ENCODE data around the gene NUCB1. TPM values are rescaled to one million over a fixed set of nuclear protein-coding genes. Genes with fewer than 3 reads are reported as not detected.
"Not testable (repeated sequence)": the region's sequence is repeated elsewhere in the genome, so short reads cannot be mapped to it uniquely, and the experiment has no call there.

The NUCB1 gene
- polyA plus RNA-seq, 3 donors from 2014 or later: 76.7 to 219 (median 89.7) TPM

- peak overlapping the region; percentile 87 to 99 (median 96) for H3K27ac Mint-ChIP-seq
- no peaks in the 10 kb centered on the region for H3K9me3 Mint-ChIP-seq
- no peak for DNase-seq
- peaks cover 4 to 10% (median 4%) of the 10 kb centered on the region in 3 donors for H3K36me3 Mint-ChIP-seq
- peak overlapping the region; percentile 90 to 98 (median 91) for H3K4me3 Mint-ChIP-seq
- peaks cover 2 to 5% (median 4%) of the 10 kb centered on the region in 3 donors for H3K27me3 Mint-ChIP-seq (ENCODE audit: low read depth in 3 of 3)
- peaks cover 27 to 34% of the 10 kb centered on the region in 2 donors for H3K4me1 Mint-ChIP-seq
These were observed 630 bp downstream of the NUCB1 start for GRCh38 chr19:48900477-48901406.

GRCh38 chr19:48902291-48902690, 2.2 kb downstream of the NUCB1 start:
- not testable (repeated sequence) for DNase-seq; H3K9me3 Mint-ChIP-seq; H3K27me3 Mint-ChIP-seq (ENCODE audit: low read depth in 3 of 3); H3K27ac Mint-ChIP-seq
- Mint-ChIP-seq H3K4me1 (peaks cover 27 to 34% of the 10 kb centered on the region in 2 donors), H3K36me3 (peaks cover 7 to 16% (median 8%) of the 10 kb centered on the region in 3 donors), H3K4me3 (peak overlapping the region in 1 of 5 donors; percentile 38)

DNA sequence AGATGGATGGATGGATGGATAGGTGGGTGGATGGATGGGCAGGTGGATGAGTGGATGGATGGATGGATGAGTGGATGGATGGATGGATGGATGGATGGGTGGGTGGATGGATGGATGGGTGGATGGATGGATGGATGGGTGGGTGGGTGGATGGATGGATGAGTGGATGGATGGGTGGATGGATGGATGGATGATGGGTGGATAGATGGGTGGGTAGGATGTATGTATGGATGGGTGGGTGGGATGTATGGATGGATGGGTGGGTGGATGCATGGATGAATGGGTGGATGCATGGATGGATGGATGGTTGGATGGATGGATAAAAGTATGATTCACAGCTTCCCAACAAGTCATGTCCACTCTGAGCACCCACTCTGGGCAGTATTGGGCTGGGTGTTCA, 3.7 kb downstream of the NUCB1 start:
- DNase-seq; H3K4me3 Mint-ChIP-seq; H3K9me3 Mint-ChIP-seq; H3K27ac Mint-ChIP-seq; H3K27me3 Mint-ChIP-seq (ENCODE audit: low read depth in 3 of 3): not testable (repeated sequence)
- peaks cover 7 to 25% (median 8%) of the 10 kb centered on the region in 3 donors for H3K36me3 Mint-ChIP-seq
- H3K4me1 Mint-ChIP-seq: peaks cover 27 to 34% of the 10 kb centered on the region in 2 donors

GRCh38 chr19:48905664-48906063, 5.6 kb downstream of the NUCB1 start:
- no peak overlapping the region for H3K4me3 Mint-ChIP-seq
- H3K27me3 Mint-ChIP-seq (ENCODE audit: low read depth in 3 of 3): peaks cover 0 to 1% (median 0%) of the 10 kb centered on the region in 3 donors
- no peak for DNase-seq
- peaks cover 7 to 27% (median 10%) of the 10 kb centered on the region in 3 donors for H3K36me3 Mint-ChIP-seq
- peaks cover 14 to 20% of the 10 kb centered on the region in 2 donors for H3K4me1 Mint-ChIP-seq
- no peak overlapping the region for H3K27ac Mint-ChIP-seq
- H3K9me3 Mint-ChIP-seq: no peaks in the 10 kb centered on the region

- DNase-seq: no peak
- Mint-ChIP-seq H3K4me1 (peaks cover 7 to 14% of the 10 kb centered on the region in 2 donors), H3K4me3 (no peak overlapping the region)
These were observed 6.2 kb downstream of the NUCB1 start for GRCh38 chr19:48906324-48906723.

GRCh38 chr19:48907671-48908070, 7.6 kb downstream of the NUCB1 start:
- H3K36me3 Mint-ChIP-seq: peaks cover 10 to 35% (median 18%) of the 10 kb centered on the region in 3 donors
- H3K4me1 Mint-ChIP-seq: peaks cover under 1 to 2% of the 10 kb centered on the region in 2 donors
- DNase-seq: no peak
- no peak overlapping the region for H3K27ac Mint-ChIP-seq
- H3K9me3 Mint-ChIP-seq: no peaks in the 10 kb centered on the region
- peaks cover 0 to 2% (median 0%) of the 10 kb centered on the region in 3 donors for H3K27me3 Mint-ChIP-seq (ENCODE audit: low read depth in 3 of 3)
- no peak overlapping the region for H3K4me3 Mint-ChIP-seq

More at GRCh38 chr19:48906324-48906723, 6.2 kb downstream of the NUCB1 start:
- H3K27ac Mint-ChIP-seq: no peak overlapping the region
- H3K36me3 Mint-ChIP-seq: peaks cover 4 to 31% (median 13%) of the 10 kb centered on the region in 3 donors
- peaks cover 0 to 1% (median 0%) of the 10 kb centered on the region in 3 donors for H3K27me3 Mint-ChIP-seq (ENCODE audit: low read depth in 3 of 3)
- H3K9me3 Mint-ChIP-seq: no peaks in the 10 kb centered on the region

DNA sequence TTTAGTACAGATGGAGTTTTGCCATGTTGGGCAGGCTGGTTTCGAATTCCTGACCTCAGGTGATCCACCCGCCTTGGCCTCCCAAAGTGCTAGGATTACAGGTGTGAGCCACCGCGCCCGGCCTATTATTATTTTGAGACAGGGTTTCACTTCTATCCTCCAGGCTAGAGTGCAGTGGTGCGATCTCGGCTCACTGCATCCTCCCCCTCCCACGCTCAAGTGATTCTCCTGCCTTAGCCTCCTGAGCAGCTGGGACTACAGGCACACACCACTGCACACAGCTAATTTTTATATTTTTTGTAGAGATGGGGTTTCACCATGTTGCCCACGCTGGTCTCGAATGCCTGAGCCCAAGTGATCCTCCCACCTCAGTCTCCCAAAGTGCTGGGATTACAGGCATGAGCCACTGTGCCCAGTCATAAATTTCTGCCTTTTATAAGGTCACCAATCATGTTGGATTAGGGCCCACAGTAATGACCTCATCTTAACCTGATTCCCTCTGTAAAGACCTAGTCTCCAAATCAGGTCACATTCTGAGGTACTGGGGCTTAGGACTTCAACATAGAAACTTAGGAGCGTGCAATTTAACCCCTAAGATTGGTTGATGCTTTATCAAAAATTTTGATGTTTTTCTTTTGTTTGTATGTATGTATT, 9.4 kb downstream of the NUCB1 start:
- not testable (repeated sequence) for H3K4me3 Mint-ChIP-seq

GRCh38 chr19:48910803-48911202, 10.7 kb downstream of the NUCB1 start:
- Mint-ChIP-seq H3K27me3 (ENCODE audit: low read depth in 3 of 3) (peaks cover 0 to 2% (median 0%) of the 10 kb centered on the region in 3 donors), H3K4me3 (no peak overlapping the region), H3K9me3 (no peaks in the 10 kb centered on the region), H3K27ac (no peak overlapping the region), H3K36me3 (peaks cover 24 to 45% (median 25%) of the 10 kb centered on the region in 3 donors), H3K4me1 (no peaks in the 10 kb centered on the region)
- no peak for DNase-seq

More for the DNA sequence above, 9.4 kb downstream of the NUCB1 start:
- H3K27ac Mint-ChIP-seq; DNase-seq; H3K27me3 Mint-ChIP-seq (ENCODE audit: low read depth in 3 of 3); H3K4me1 Mint-ChIP-seq; H3K9me3 Mint-ChIP-seq: not testable (repeated sequence)
- H3K36me3 Mint-ChIP-seq: peaks cover 22 to 43% (median 29%) of the 10 kb centered on the region in 3 donors

DNA sequence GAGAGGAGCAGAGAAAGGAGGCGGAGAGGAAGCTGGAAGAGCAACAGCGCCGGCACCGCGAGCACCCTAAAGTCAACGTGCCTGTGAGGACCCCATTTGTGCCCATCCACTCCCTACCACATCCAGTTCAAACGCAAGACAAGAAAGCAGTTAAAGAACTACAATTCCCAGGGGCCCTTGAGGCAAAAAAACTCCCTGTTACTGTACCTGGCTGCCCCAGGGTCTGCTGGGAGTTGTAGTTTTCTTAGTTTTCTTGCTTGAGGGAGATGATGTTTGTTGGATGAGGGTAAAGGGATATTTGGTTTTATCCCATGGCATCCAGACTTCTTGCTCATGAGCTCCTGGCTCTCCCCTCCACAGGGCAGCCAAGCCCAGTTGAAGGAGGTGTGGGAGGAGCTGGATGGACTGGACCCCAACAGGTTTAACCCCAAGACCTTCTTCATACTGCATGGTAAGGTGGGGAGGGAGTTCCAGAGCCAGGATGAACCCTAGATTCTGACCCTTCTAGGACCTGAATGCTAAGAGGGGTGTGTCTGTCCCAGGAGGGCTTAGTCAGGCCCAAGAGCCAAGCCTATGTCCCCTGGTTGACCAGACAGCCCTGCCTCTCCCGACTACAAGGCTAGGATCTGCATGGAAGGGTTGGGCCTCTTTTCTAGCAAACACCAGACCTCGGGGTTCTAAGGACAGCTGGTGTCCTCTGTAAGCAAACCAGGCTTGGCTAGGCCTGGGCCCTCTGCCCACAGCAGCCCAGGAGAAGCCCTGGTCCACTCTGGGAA, 13.2 kb downstream of the NUCB1 start:
- H3K4me3 Mint-ChIP-seq: no peak overlapping the region
- peaks cover 21 to 38% (median 23%) of the 10 kb centered on the region in 3 donors for H3K36me3 Mint-ChIP-seq
- H3K27me3 Mint-ChIP-seq (ENCODE audit: low read depth in 3 of 3): peaks cover 0 to 2% (median 0%) of the 10 kb centered on the region in 3 donors
- H3K4me1 Mint-ChIP-seq: no peaks in the 10 kb centered on the region
- H3K9me3 Mint-ChIP-seq: no peaks in the 10 kb centered on the region
- peak overlapping the region in 1 of 6 donors; percentile 40 for H3K27ac Mint-ChIP-seq
- peak in 2 of 3 donors; percentile 7 to 20 for DNase-seq

- Mint-ChIP-seq H3K27me3 (ENCODE audit: low read depth in 3 of 3) (peaks cover 0 to 3% (median 0%) of the 10 kb centered on the region in 3 donors), H3K36me3 (peaks cover 21 to 31% (median 23%) of the 10 kb centered on the region in 3 donors), H3K27ac (no peak overlapping the region), H3K4me3 (no peak overlapping the region), H3K4me1 (no peaks in the 10 kb centered on the region), H3K9me3 (no peaks in the 10 kb centered on the region)
- no peak for DNase-seq
These were observed 14.1 kb downstream of the NUCB1 start for GRCh38 chr19:48914181-48914580.

- Mint-ChIP-seq H3K27me3 (ENCODE audit: low read depth in 3 of 3) (peaks cover 0 to 3% (median 0%) of the 10 kb centered on the region in 3 donors), H3K4me3 (no peak overlapping the region), H3K27ac (peak overlapping the region in 1 of 6 donors; percentile 54), H3K9me3 (no peaks in the 10 kb centered on the region), H3K4me1 (no peaks in the 10 kb centered on the region), H3K36me3 (peaks cover 17 to 30% (median 23%) of the 10 kb centered on the region in 3 donors)
- DNase-seq: no peak
These were observed 15.6 kb downstream of the NUCB1 start for GRCh38 chr19:48915757-48916156.

DNA sequence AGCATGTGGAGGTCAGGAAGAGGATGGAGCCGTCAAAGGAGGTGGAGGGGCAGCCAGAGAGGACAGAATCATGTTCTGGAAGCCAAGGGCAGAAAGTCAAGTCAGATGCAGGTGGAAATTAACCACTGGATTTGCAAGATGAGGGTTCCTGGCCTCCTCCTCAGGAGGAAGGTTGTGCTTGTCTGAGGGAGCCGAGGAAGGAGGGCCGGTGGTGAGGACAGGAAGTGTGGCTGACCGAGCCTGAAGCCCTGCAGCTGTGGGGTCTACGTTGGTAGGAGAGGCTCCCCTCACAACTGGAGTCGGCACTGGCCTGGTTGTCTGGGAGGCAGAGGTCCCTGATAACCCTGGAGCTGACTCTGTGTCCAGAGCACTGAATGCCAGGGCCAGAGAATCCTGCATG, 18.0 kb downstream of the NUCB1 start:
- Mint-ChIP-seq H3K27ac (no peak overlapping the region), H3K9me3 (no peaks in the 10 kb centered on the region), H3K27me3 (ENCODE audit: low read depth in 3 of 3) (peaks cover 0 to 2% (median 1%) of the 10 kb centered on the region in 3 donors), H3K4me3 (no peak overlapping the region), H3K4me1 (no peaks in the 10 kb centered on the region), H3K36me3 (peaks cover 8 to 17% (median 13%) of the 10 kb centered on the region in 3 donors)
- no peak for DNase-seq

DNA sequence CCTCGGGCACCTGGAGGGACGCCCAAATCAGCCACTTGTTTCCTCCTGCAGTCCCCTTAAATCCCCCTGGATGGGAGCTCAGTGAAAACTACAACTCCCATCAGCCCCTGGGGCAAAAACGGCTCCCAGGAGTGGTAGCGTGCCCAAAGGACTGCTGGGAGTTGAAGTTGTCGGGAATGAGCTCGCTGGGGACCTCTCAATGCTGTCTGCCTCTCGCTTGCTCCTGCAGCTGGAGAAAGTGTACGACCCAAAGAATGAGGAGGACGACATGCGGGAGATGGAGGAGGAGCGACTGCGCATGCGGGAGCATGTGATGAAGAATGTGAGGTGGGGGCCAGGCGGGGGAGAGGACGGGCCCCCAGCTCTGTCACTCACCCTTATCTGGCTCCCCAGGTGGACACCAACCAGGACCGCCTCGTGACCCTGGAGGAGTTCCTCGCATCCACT, 18.7 kb downstream of the NUCB1 start:
- no peak for DNase-seq
- no peak overlapping the region for H3K27ac Mint-ChIP-seq
- H3K4me3 Mint-ChIP-seq: no peak overlapping the region
- H3K9me3 Mint-ChIP-seq: no peaks in the 10 kb centered on the region
- peaks cover 7 to 14% (median 10%) of the 10 kb centered on the region in 3 donors for H3K36me3 Mint-ChIP-seq
- peaks cover 0 to 2% (median 1%) of the 10 kb centered on the region in 3 donors for H3K27me3 Mint-ChIP-seq (ENCODE audit: low read depth in 3 of 3)
- no peaks in the 10 kb centered on the region for H3K4me1 Mint-ChIP-seq
